Glomerular visceral epithelial cell (primary cell): ENCODE results near the gene PPFIA2.

Source experiments
- DNase-seq: peaks from one replicate; pipeline ENCODE4 v3.0.0-alpha.2; 2016; ENCODE audit errors: extremely low spot score

The PPFIA2 gene

GRCh38 chr12:81450920-81451739 is 308.0 kb downstream of the PPFIA2 start:
- DNase-seq = peak; percentile 63

GRCh38 chr12:81441629-81442028 is 317.5 kb downstream of the PPFIA2 start:
- no peak for DNase-seq

- DNase-seq = no peak
These were observed 319.1 kb downstream of the PPFIA2 start for GRCh38 chr12:81440001-81440400.

- no peak for DNase-seq
These were observed 319.8 kb downstream of the PPFIA2 start for GRCh38 chr12:81439344-81439743.

- DNase-seq = no peak
These were observed 342.1 kb downstream of the PPFIA2 start for GRCh38 chr12:81417056-81417455.

- no peak for DNase-seq
These were observed 342.6 kb downstream of the PPFIA2 start for GRCh38 chr12:81416571-81416970.

GRCh38 chr12:81414441-81414840 is 344.7 kb downstream of the PPFIA2 start:
- DNase-seq = no peak

GRCh38 chr12:81412940-81413339 is 346.2 kb downstream of the PPFIA2 start:
- DNase-seq = no peak

GRCh38 chr12:81403348-81403747 is 355.8 kb downstream of the PPFIA2 start:
- no peak for DNase-seq

GRCh38 chr12:81401241-81401640 is 357.9 kb downstream of the PPFIA2 start:
- no peak for DNase-seq

GRCh38 chr12:81400024-81400423 is 359.1 kb downstream of the PPFIA2 start:
- DNase-seq = no peak

- no peak for DNase-seq
These were observed 363.7 kb downstream of the PPFIA2 start for GRCh38 chr12:81395431-81395830.

GRCh38 chr12:81389550-81390099 is 369.5 kb downstream of the PPFIA2 start:
- DNase-seq = no peak

- DNase-seq = no peak
These were observed 373.0 kb downstream of the PPFIA2 start for GRCh38 chr12:81386101-81386500.

GRCh38 chr12:81381951-81382350 is 377.2 kb downstream of the PPFIA2 start:
- no peak for DNase-seq

GRCh38 chr12:81378601-81379285 is 380.4 kb downstream of the PPFIA2 start:
- no peak for DNase-seq

GRCh38 chr12:81377771-81378170 is 381.4 kb downstream of the PPFIA2 start:
- no peak for DNase-seq

GRCh38 chr12:81375969-81376368 is 383.2 kb downstream of the PPFIA2 start:
- no peak for DNase-seq

- DNase-seq = no peak
These were observed 388.7 kb downstream of the PPFIA2 start for GRCh38 chr12:81370456-81370855.

- DNase-seq = no peak
These were observed 390.0 kb downstream of the PPFIA2 start for GRCh38 chr12:81369175-81369574.

GRCh38 chr12:81365284-81365683 is 393.9 kb downstream of the PPFIA2 start:
- no peak for DNase-seq

GRCh38 chr12:81360916-81361315 is 398.2 kb downstream of the PPFIA2 start:
- no peak for DNase-seq

GRCh38 chr12:81359736-81360135 is 399.4 kb downstream of the PPFIA2 start:
- no peak for DNase-seq
